NCI-H510A (cell line): ENCODE data around the gene CR2.
"Not testable (repeated sequence)": the region's sequence is repeated elsewhere in the genome, so short reads cannot be mapped to it uniquely, and the experiment has no call there.

Source experiments
- DNase-seq: peaks from one replicate; lab custom pipeline; 2025; lab: John Stamatoyannopoulos, UW

CR2 gene

DNA sequence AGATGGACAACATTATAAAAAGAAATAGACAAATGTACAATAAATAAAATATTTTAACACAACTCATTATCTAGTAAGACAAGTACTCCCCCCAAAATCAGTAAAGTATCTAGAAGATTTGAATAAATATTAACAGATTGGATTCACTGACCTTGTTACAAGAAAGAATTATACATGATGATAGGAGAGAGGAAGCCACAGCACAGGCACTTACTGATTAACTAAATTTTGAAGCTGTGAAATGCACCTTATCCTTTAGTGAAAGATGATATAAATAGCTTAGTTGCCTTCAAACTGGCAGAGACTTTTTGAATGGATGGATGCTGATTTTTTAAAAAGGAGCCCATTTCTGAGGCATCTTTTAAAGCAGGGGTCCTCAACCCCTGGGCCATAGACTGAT, 50.3 kb downstream of the CR2 start:
- no peak for DNase-seq

DNA sequence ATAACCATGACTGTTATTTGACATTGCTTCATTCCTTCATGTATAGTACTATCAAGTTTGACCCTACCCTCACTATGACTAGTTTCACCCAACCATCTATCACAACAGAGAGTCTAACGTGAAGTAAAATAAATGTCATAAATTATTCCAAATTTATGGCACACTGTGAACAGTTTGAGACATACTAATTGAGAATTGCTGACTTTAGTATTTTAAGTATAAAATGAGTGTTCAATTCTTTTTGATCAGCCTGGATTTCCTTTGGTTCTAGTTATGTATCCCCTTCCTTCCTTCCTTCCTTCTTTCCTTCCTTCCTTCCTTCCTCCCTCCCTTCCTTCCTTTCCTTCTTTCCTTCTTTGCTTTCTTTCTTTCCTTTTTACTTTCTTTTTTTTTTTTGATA, 56.3 kb downstream of the CR2 start:
- DNase-seq = no peak

GRCh38 chr1:207514890-207515289, 60.8 kb downstream of the CR2 start:
- no peak for DNase-seq

DNA sequence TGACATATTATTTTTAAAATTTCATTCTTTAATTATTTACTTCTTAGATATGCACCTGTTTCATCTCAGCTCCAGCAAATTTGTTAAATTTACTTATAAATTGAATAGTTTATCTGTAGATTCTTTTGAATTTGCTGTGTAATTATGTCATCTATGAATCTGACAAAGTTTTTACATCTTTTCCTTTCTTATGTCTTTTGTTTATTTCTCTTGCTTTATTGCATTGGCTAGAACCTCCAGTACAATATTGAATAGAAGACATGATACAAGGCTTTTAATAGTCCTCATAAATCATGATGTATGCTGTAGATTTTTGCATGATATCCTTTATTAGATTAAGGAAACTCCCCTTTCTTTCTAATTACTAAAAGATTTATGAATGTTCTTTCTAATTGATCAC, 62.6 kb downstream of the CR2 start:
- no peak for DNase-seq

- DNase-seq = no peak
Observed at GRCh38 chr1:207518608-207519236, 64.6 kb downstream of the CR2 start.

- no peak for DNase-seq
Observed at GRCh38 chr1:207519505-207520399, 65.6 kb downstream of the CR2 start.

GRCh38 chr1:207520400-207521345, 66.5 kb downstream of the CR2 start:
- not testable (repeated sequence) for DNase-seq

DNA sequence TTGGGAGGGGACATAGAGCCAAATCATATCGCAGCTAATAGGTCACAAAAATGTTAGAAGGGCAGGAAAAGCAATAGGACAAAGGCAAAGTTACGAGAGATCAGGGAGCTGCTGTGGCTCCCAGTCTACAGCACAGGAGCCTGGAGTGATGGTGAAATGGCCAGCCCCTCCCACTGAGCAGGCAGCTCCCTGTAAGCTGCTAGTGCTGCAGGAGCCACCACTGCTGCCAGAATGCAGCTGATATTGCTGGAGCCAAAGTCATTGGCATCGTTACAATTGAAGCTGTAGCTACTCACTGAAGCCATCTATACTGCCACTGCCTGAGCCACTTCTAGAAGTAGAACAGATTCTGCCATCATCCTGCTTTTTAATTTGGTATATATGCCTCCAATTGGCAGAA, 71.1 kb downstream of the CR2 start:
- DNase-seq = not testable (repeated sequence)

DNA sequence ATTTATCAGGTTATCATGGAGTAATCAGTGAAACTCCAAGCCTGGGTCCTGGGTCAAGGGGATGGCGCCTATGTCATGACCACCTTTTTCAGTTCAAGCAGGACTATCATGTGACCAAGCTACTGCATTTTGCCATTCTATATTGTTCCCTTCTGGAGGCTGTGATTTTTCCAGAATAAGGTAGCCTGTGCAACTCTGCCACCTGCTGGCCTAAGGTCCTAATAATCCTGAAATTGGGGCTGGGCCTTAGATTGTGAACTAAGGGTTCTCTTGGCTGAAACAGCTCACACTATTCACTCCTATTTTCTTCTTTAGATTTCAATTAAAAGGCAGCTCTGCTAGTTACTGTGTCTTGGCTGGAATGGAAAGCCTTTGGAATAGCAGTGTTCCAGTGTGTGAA, 74.3 kb downstream of the CR2 start:
- not testable (repeated sequence) for DNase-seq

DNA sequence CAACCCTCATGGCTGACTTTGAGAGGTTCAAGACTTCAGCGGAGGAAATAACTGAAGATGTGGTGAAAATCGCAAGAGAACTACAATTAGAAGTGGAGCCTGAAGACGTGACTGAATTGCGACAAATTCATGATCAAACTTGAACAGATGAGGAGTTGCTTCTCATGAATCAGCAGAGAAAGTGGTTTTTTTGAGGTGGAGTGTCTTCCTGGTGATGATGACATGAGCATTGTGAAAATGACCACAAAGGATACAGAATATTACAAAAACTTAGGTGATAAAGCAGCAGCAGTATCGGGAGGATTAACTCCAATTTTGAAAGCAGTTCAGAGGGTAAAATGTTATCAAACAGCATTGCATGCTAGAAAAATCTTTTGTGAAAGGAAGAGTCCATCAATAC, 82.1 kb downstream of the CR2 start:
- DNase-seq = not testable (repeated sequence)
